ENCODE results near the gene RASA3. TPM values are rescaled to one million over a fixed set of nuclear protein-coding genes. Genes with fewer than 3 reads are reported as not detected.

Gene RASA3
- total and polyA plus RNA-seq, 2 of the 8 experiments (the other 6 are each of a cell fraction or from before 2014, with no cell fraction given) = 7.5 to 21.9 TPM

- no peak overlapping the region for H3K4me2 ChIP-seq (ENCODE audit: insufficient read depth in 1 of 2, low read depth in 2 of 2, low read length in 2 of 2)
- H3K23me2 ChIP-seq (ENCODE audit: low read depth, low read length) = no peaks in the 10 kb centered on the region
- H4K5ac ChIP-seq (ENCODE audit: insufficient read length, low read depth, low read length) = no peak overlapping the region
- H2BK120ac ChIP-seq (replicated peaks; ENCODE audit: low read depth, low read length) = no peak overlapping the region
- CTCF ChIA-PET (ENCODE audit: partially characterized antibody) = interaction anchor here (0.6 kb wide), 1 partner anchor 11 kb away, joined by 3 read pairs; no protein-coding TSS in a partner anchor
- no peak for DNase-seq (ENCODE audit: low read depth in 1 of 2, low spot score in 2 of 2)
- 91% methylated on average over 25 of the region's 41 CpGs; no CpG with 5 or more reads in 1 of the 2 experiments for WGBS, 2 experiments (ENCODE audit: extremely low coverage in 1 of 2, insufficient coverage in 1 of 2, insufficient read length in 1 of 2, insufficient replicate concordance in 2 of 2, low coverage in 1 of 2, low lambda C conversion rate in 2 of 2, missing lambda C conversion rate in 1 of 2)
- H2AFZ ChIP-seq (ENCODE audit: low read length) = no peak overlapping the region
- no peak overlapping the region for H2AK5ac ChIP-seq (ENCODE audit: low read depth, low read length)
- H3K4me3 ChIP-seq (ENCODE audit: extremely low read depth in 1 of 4, insufficient read depth in 2 of 4, low read depth in 3 of 4, low read length in 4 of 4) = no peak overlapping the region
- POLR2A ChIA-PET (ENCODE audit: partially characterized antibody) = no interaction called here
- H3K14ac ChIP-seq (ENCODE audit: insufficient read length) = no peak overlapping the region
- no peak overlapping the region for H3K9ac ChIP-seq (replicated peaks in 1 of 4; ENCODE audit: extremely low read depth in 1 of 4, low read depth in 3 of 4, low read length in 3 of 4)
- FAIRE-seq = no peak
- no peak overlapping the region for H3K18ac ChIP-seq (ENCODE audit: extremely low read depth, low read length)
- H3K4me1 ChIP-seq (replicated peaks in 1 of 4; ENCODE audit: control insufficient read depth in 3 of 4, insufficient read depth in 4 of 4, low read length in 3 of 4) = peaks cover 0 to 5% (median 0%) of the 10 kb centered on the region in 4 experiments; a peak in 1 of 7 replicates
- H4K91ac ChIP-seq (replicated peaks; ENCODE audit: insufficient read length, low read length) = no peak overlapping the region
- H4K20me1 ChIP-seq (replicated peaks in 1 of 2; ENCODE audit: control insufficient read depth in 1 of 2, insufficient read depth in 2 of 2, low read length in 2 of 2) = peaks cover 0 to 7% of the 10 kb centered on the region in 2 experiments
- H3K4ac ChIP-seq (replicated peaks; ENCODE audit: insufficient read length, low read depth, low read length) = no peak overlapping the region
- no peak overlapping the region for H3K56ac ChIP-seq (replicated peaks; ENCODE audit: insufficient read length, low read depth, low read length)
- H3K9me3 ChIP-seq (ENCODE audit: insufficient read depth in 2 of 2, low read depth in 1 of 2, low read length in 1 of 2) = no peaks in the 10 kb centered on the region
- no peak overlapping the region for H4K8ac ChIP-seq (ENCODE audit: extremely low read depth, insufficient read depth, low read length)
- no peak overlapping the region for H2BK5ac ChIP-seq (ENCODE audit: low read depth, low read length)
- no peak overlapping the region for H3K23ac ChIP-seq (ENCODE audit: insufficient read length)
- peaks cover 0 to 3% of the 10 kb centered on the region in 2 experiments; a peak in 1 of 4 replicates for H3K79me2 ChIP-seq (ENCODE audit: control insufficient read depth in 1 of 2, insufficient read depth in 2 of 2, low read length in 2 of 2)
- H3K27ac ChIP-seq (ENCODE audit: low read depth, low read length) = no peak overlapping the region
- H3K36me3 ChIP-seq (ENCODE audit: control insufficient read depth in 2 of 4, insufficient read depth in 4 of 4, low read length in 3 of 4) = no peaks in the 10 kb centered on the region; a peak in 1 of 8 replicates
- H2BK12ac ChIP-seq (ENCODE audit: low read depth, low read length) = no peak overlapping the region
- H2BK15ac ChIP-seq (ENCODE audit: low read length) = no peak overlapping the region
- H3K27me3 ChIP-seq (replicated peaks in 1 of 4; ENCODE audit: control insufficient read depth in 3 of 4, extremely low read depth in 1 of 4, insufficient read depth in 3 of 4, low read length in 3 of 4) = no peaks in the 10 kb centered on the region
- no peak overlapping the region for H2BK20ac ChIP-seq (ENCODE audit: low read length)
- H3K79me1 ChIP-seq (ENCODE audit: low read depth, low read length) = peaks cover 7% of the 10 kb centered on the region
- no peak for TF ChIP-seq SUZ12 (IDR thresholded peaks at IDR 0.05; ENCODE audit: low read length)
- TF ChIP-seq RFX5 (IDR thresholded peaks at IDR 0.05; ENCODE audit: borderline replicate concordance, low read depth, low read length) = no peak
- no peak for TF ChIP-seq KDM4A (IDR thresholded peaks at IDR 0.05; ENCODE audit: low read depth, low read length, severe bottlenecking)
- no peak for TF ChIP-seq BRCA1 (IDR thresholded peaks at IDR 0.05; ENCODE audit: low read depth, low read length)
- no peak for TF ChIP-seq SIRT6 (IDR thresholded peaks at IDR 0.05; ENCODE audit: low read length)
- no peak for TF ChIP-seq CHD2 (IDR thresholded peaks at IDR 0.05; ENCODE audit: low read length)
- TF ChIP-seq, protein P1, sequence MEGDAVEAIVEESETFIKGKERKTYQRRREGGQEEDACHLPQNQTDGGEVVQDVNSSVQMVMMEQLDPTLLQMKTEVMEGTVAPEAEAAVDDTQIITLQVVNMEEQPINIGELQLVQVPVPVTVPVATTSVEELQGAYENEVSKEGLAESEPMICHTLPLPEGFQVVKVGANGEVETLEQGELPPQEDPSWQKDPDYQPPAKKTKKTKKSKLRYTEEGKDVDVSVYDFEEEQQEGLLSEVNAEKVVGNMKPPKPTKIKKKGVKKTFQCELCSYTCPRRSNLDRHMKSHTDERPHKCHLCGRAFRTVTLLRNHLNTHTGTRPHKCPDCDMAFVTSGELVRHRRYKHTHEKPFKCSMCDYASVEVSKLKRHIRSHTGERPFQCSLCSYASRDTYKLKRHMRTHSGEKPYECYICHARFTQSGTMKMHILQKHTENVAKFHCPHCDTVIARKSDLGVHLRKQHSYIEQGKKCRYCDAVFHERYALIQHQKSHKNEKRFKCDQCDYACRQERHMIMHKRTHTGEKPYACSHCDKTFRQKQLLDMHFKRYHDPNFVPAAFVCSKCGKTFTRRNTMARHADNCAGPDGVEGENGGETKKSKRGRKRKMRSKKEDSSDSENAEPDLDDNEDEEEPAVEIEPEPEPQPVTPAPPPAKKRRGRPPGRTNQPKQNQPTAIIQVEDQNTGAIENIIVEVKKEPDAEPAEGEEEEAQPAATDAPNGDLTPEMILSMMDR (IDR thresholded peaks at IDR 0.05; ENCODE audit: control extremely low read depth in 1 of 3, insufficient read depth in 1 of 3, low read depth in 1 of 3, low read length in 3 of 3) = no peak
- no peak for TF ChIP-seq HDAC6 (IDR thresholded peaks at IDR 0.05; ENCODE audit: low read depth, low read length)
- TF ChIP-seq SIN3A (conservative IDR thresholded peaks at IDR 0.05 in 1 of 2, IDR thresholded peaks at IDR 0.05 in 1 of 2; ENCODE audit: low read depth in 1 of 2, low read length in 2 of 2) = no peak
Observed at GRCh38 chr13:114050536-114051450, 81.6 kb downstream of the RASA3 start.
